Vagina (tissue), 2 donors: ENCODE measurements around the gene NYAP1.

Experiments
- POLR2A ChIP-seq, 2 donors: fragments of 450-650 bp; IDR thresholded peaks; one replicate each; pipeline ENCODE4 v1.6.1; 2017; ENCODE audit warnings: antibody characterized with exemption in 2 of 2, mild to moderate bottlenecking in 2 of 2, moderate library complexity in 2 of 2
- TF ChIP-seq, protein P1 (sequence below), 3 experiments: fragments of 450-650 bp in 2 of 3; fragments of 200-600 bp in 1 of 3; sonication (generic) in 1 of 3; IDR thresholded peaks; one replicate each; pipeline ENCODE4 v1.5.1; 2017 to 2019; ENCODE audit warnings: antibody characterized with exemption in 3 of 3, mild to moderate bottlenecking in 2 of 3, moderate library complexity in 2 of 3

DNA sequence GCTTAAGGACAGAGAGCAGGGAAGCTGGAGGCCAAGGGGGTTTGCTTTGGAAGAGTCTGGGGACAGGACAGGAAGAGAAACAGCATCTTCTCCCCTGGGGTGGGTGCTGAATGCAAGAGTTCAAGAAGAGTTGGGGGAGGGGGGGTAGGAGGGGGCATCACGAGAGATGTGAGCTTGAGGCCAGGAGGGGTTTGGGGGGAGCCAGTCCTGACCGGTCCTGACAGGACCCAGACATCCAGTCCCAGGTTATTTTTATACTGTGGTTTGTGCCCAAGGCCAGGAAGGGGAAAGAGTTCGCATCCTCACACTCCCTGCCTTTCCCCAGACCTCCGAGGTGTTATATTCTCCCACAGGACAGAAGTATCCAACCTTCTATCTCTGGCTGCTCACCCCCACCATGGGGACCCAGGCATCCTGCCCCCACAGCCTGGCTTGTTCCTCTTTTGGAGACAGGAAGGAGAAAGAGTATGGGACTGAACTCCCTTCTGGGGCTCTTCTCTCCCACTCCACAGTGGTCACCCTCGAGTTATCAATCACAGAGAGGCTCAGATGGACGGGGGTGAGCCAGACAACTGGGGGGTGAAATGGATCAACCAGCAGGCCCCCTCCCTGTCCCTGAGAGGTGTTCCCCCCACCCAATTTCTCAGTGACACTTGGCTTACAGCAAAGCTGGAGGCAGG, 7.5 kb upstream of the NYAP1 start:
- TF ChIP-seq, protein P1, sequence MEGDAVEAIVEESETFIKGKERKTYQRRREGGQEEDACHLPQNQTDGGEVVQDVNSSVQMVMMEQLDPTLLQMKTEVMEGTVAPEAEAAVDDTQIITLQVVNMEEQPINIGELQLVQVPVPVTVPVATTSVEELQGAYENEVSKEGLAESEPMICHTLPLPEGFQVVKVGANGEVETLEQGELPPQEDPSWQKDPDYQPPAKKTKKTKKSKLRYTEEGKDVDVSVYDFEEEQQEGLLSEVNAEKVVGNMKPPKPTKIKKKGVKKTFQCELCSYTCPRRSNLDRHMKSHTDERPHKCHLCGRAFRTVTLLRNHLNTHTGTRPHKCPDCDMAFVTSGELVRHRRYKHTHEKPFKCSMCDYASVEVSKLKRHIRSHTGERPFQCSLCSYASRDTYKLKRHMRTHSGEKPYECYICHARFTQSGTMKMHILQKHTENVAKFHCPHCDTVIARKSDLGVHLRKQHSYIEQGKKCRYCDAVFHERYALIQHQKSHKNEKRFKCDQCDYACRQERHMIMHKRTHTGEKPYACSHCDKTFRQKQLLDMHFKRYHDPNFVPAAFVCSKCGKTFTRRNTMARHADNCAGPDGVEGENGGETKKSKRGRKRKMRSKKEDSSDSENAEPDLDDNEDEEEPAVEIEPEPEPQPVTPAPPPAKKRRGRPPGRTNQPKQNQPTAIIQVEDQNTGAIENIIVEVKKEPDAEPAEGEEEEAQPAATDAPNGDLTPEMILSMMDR (IDR thresholded peaks at IDR 0.05), result no peak
- TF ChIP-seq POLR2A (IDR thresholded peaks at IDR 0.05), result no peak
